GM19395 (cell line): ENCODE measurements around the gene CTRB2.

ENCODE experiments used
- ATAC-seq: cut with Tn5 transposase; IDR thresholded peaks from one replicate; pipeline ENCODE4 v1.9.1; 2021; ENCODE audit warnings: mild to moderate bottlenecking, moderate library complexity; ENCODE audit not compliant: unreplicated experiment

The CTRB2 gene

DNA sequence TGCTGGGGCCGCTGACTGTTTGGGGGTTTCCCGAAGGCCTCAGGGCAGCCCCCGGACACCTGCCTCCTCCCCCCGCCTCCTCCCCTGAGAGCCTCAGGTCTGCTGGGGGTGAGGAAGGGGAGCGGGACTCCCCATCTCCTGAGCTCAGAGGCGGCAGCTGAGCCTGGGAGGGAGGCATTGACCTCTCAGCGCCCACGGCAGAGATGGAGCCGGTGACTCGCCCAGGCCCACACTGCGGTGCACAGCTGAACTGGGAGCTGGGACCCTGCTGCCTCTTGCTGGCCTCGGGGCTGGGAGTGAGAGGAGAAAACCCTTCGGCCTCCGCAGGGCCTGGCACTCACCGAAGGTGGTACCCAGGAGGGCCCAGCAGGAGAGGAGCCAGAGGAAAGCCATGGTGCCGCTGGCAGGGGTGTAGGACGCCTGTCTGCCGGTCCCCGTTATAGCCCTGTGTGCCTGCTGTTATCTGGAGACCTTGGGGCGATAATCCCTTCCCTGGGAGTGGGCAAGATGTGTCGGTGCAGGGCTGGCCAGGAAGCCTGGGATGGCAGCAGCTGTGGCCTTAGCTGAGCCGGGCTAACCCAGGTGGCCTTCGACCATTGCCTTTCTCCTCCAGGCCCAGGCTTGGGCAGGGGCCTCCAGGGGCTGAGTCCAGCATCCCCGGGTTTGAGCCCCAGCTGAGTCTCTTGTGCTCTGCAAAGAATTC lies at the start of gene CTRB2:
CTRB2 (minus strand) TSS at position 413 of the 703 bp plus-strand sequence; CDS start at position 393, 20 bp downstream.
- ATAC-seq, result no peak

GRCh38 chr16:75256059-75256571 lies 49.2 kb upstream of the CTRB2 start:
- no peak for ATAC-seq

DNA sequence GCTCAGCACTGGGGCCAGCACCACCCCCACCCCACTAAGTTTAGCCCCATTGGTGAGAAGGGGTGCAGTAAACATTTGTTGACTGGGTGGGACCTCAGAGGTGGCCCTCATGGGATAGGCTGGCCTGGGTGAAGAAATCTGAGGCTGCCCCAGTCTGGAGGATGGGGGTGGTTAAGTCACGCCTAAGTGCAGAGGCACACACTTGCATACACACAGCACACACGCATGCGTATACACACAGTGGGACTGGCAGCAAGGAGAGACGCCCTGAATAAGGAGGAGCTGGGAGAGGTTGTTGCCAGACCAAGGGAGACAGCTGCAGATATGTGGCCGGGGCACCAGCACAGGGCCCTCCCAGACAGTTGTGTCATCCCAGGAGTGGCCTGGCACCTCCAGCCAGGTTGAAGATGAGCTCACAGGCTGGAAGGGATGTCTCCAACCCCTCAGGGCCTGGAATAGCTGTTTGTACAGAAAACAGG lies 47.4 kb upstream of the CTRB2 start:
- ATAC-seq, result no peak

DNA sequence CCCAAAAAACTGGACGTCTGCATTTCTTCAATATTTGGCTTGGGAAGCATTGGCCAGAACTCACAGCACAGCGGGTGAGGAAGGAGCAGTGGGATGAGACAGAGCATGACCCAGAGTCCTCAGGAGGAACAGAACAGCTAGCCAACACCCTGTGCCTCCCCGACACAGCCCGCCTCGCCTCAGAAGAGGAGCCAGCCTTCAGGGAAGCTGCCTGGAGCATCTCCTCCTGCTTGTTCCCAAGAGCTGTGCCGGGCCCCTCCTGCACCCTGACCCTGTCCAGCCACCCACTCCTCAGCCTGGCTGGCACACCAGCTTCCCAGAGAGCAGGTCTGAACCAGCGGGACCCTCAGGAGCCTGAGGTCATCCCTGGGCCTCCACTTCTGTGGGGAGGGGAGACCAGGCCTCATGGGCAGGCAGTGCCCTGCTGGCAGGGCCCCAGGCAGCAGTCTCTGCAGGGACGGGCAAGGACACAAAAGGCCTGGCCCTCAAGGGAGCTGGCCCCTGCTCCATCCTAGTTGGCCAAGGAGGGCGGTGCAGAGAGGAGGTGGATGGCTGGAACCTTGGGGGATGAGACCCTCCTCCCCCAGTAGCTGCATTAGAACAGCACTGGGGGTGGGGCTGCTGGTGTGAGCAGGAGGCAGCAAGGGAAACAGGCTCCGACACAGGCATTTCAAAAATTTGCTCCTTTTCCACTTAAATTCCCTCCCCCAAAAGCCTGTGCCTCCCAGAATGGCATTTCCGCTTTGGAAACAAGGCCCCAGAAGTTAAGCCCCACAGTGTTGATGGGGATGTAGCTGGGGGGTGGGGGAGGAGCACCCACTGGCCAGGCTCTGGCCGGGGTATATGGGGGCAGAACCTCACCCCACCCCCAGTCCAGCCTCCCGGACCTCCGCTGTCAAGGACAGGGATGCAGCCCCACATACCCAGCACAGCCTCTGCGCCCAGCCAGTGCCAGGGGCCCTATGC lies 46.3 kb upstream of the CTRB2 start:
- ATAC-seq, result no peak

DNA sequence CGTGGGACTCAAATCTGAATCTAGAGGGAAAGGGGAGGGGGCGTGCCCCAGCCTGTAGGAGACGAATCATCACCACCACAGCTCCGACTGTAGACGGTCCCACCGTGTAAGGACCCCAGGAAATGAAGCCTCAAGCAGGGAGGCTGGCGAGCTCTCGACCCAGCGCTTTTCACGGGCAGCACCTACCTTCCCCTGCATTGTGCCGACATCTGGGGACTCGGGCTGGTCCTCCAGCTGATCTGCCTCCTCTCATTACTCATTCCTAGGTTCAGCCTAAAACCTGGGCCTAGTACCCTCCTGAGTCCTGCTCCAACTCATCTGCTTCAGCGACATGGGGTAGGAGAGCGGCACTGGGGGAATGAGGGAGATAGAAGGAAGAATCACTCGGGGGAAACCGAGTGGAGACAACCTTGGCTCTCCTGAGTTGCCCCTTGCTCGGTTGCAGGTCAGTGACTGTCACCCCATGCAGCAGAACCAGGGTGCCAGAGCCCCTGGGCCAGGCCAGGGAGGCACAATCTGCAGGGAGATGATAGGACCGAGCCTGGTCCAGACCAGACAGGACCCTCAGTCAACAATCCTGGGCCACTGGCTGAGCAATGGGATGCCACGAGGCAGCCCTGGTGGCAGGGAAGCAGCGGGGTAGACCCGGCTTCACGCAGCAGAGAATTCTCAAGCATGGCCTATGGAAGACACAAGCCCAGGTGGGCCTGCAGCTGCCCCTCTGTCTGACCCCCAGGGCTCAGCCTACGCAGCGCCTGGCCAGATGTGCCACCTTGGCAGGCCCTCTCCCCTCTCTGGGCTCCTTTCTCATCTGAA lies 45.3 kb upstream of the CTRB2 start:
- no peak for ATAC-seq

GRCh38 chr16:75251280-75252048 lies 44.5 kb upstream of the CTRB2 start, which contains the start of gene BCAR1:
Gene BCAR1 (minus strand): TSS chr16:75251624. CDS start chr16:75251482, 142 bp downstream.
- ATAC-seq, result peak; percentile 78

DNA sequence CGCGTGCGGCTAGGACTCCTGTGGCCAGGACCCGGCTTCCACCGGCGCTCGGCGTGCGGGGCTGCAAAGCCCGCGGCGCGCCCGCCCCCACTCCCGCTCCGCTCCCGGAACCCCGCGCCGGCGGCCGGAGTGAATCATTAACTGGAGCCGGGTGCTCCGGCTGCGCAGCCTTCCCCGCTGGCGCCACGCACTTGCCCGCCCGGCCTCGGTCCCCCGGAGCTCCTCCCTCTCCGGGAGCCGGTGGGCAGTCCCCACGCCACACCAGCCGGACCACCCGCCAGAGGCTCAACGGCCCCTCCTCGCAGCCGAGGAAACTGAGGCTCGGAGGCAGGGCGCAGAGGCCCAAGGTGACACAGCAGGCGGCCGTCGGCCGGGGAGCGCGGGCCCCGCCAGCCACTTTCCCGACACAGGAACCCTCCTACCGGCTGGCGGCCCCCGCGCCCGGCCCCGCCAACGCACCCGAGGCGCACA lies 43.9 kb upstream of the CTRB2 start:
- ATAC-seq, result peak; percentile 54

GRCh38 chr16:75250089-75250808 lies 43.3 kb upstream of the CTRB2 start:
- no peak for ATAC-seq

DNA sequence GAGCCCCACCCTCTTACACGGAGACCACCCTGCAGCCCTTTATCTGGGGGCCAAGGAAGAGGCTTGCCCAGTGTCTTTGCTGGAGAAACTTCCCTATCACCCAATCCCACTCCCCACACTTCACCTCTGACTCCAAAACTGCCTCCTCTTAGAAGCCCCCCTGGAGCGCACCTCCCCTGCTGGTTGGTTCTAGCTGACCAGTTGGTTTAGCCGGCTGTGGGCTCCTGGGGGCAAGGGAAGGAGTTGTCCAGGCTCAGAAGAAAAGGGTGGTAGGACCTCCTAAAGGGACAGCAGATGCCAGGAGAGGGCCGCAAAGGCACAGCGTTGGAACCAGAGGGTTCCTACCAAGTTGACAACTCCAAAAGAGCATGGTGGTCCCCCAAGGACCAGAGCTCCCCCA lies 42.5 kb upstream of the CTRB2 start:
- no peak for ATAC-seq

GRCh38 chr16:75248536-75249380 lies 41.8 kb upstream of the CTRB2 start:
- ATAC-seq, result no peak

GRCh38 chr16:75248142-75248535 lies 41.2 kb upstream of the CTRB2 start:
- no peak for ATAC-seq

DNA sequence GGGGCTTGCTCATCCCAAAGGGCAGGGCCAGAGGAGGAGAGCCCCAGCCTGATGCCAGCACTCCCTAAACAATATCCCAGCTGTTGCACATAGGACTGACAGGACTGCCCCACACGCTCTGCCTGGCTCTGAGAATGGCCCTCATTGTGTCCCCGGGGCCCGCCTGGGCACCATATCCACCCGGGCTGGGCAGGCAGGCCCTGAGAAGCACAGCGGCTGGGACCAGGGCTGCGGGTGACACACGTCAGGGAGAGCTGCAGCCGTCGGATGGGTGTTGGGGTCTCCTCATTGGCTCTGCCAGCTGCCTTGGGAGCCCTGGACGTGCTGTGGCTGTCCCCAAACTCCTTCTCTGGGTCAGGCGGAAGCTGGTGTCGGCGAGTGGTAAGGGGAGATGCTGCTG lies 40.3 kb upstream of the CTRB2 start:
- ATAC-seq, result no peak

GRCh38 chr16:75246504-75247205 lies 39.7 kb upstream of the CTRB2 start:
- no peak for ATAC-seq

DNA sequence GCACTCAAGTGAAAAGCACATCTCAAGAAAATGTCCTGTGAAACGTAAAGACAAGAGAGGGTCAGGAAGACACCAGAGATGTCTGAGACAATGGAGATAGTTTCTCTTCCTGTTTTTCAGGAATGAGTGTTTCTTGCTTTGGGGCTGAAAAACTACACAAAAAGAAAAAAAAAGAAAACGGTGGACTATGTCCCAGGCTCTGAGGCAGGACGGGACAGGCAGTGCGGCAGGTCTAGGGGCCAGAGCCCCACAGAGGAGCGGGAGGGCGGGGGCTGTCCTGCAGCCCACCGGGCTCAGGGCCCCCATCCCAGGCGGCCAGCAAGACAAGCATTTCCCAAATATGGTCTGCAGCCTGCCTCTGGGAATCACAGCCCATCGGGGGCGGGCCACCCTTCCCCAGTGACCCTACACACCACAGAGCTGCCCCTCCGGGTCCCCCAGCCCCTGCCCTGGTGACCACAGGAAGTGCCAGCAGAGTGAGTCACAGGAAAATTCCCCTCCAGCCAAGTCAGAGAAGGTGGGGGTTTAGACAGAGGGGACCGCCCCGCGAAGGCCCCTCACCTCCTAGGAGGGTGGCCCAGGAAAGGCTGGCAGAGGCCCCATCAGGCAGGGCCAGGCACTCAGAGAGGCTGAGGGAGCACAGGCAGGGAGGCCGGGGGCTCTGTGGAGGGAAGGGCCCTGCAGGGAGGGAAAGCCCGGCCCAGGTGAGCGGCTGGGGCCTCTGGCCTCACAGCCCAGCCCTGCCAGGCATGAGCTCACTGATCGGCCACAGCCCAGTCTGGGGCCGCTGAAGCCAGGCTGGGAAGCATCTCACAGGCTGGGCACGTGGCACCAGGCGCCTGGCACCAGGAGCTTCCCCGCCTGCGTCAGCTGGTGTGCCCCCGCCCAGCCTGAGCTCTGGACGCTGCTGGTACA lies 38.1 kb upstream of the CTRB2 start:
- ATAC-seq, result no peak

DNA sequence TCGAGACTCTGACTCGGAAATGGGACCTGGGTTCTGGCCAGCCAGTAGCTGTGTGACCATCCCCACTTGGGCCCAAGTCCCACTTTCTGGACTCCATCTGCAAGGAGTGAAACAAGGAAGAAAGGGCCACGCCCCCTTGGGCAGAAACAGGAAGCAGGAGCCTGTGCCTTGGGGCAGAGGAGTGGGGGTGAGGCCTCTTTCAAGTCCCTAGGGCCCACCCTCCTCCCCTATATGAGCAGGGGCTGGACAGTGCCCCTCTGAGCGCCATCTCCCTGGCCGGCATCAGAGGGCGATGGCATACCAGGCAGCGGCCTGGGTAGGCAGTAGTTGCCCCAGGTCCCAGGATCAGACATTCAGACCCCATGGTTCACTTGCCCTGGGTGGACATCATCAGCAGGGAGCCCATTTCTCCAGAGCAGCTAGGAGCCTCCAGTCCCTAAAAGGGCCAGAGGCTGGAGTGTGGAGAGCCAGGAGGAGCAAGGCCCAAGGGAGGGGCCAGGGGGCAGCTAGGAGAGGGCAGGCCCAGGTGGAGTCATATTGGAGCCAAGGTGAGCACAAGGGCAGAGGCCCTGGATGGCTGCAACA lies 37.4 kb upstream of the CTRB2 start:
- ATAC-seq, result no peak

GRCh38 chr16:75243667-75244224 lies 36.8 kb upstream of the CTRB2 start:
- ATAC-seq, result no peak
